HCT116 (cell line): ENCODE results near the gene ARHGAP42. TPM values are rescaled to one million over a fixed set of nuclear protein-coding genes. Genes with fewer than 3 reads are reported as not detected.
A peak's percentile ranks its signal among the peaks of the same experiment; 100 is the strongest.

Experiments used
- ATAC-seq: fragments of 200-7000 bp; cut with Tn5 transposase; 2 replicates; pipeline ENCODE4 v1.9.1; 2020; ENCODE audit warnings: mild to moderate bottlenecking, moderate library complexity
- BruUV-seq: library from RNA; stranded (reverse); fragments of 400-500 nt; replicated peaks from 2 replicates; lab custom pipeline; 2021; lab: Mats Ljungman, UMichigan
- CTCF ChIA-PET: fragments of 300-600 bp; sonication (Branson Sonifier 250); formaldehyde crosslinking; loops from one replicate; lab custom pipeline; 2021; ENCODE audit warnings: antibody characterized with exemption; lab: Charles Lee
- POLR2A ChIA-PET: fragments of 300-600, 350-600 bp; sonication (Branson Sonifier 250); formaldehyde crosslinking; loops from one replicate; lab custom pipeline; 2021; ENCODE audit warnings: antibody characterized with exemption; lab: Charles Lee
- RAD21 ChIA-PET, 2 experiments: fragments of 300-600 bp; sonication (Branson Sonifier 250); formaldehyde crosslinking; loops; one replicate each; lab custom pipeline; 2023; ENCODE audit warnings: low total read pairs in 2 of 2; ENCODE audit not compliant: uncharacterized antibody in 2 of 2, unreplicated experiment in 2 of 2, low non-redundant PET in 1 of 2; lab: Charles Lee
- DNase-seq: peaks from one replicate; pipeline ENCODE4 v3.0.0-alpha.2; 2010; ENCODE audit warnings: low read depth, low spot score
- H2AFZ ChIP-seq: fragments of 200-600 bp; shearing (Covaris generic), sonication (generic); 2 replicates; pipeline ENCODE4 v1.6.1; 2017; ENCODE audit warnings: low read depth, mixed run types, mixed read lengths, antibody characterized with exemption, low read length; ENCODE audit not compliant: poor library complexity, severe bottlenecking
- H3K27ac ChIP-seq: 2 replicates; pipeline ENCODE4 v1.5.1; 2012; ENCODE audit warnings: low read depth, low read length
- H3K27me3 ChIP-seq: fragments of 200-600 bp; sonication (generic); 2 replicates; pipeline ENCODE4 v1.6.1; 2016; ENCODE audit warnings: mixed run types, low read length, mixed read lengths; ENCODE audit not compliant: insufficient read depth
- H3K36me3 ChIP-seq, 2 experiments: fragments of 200-500 bp in 1 of 2; fragments of 200-600 bp in 1 of 2; sonication (Bioruptor generic) in 1 of 2; sonication (generic) in 1 of 2; 2 replicates each; pipeline versions ENCODE4 v1.5.1 to v1.6.1; 2014 to 2016; ENCODE audit warnings: low read length in 2 of 2, inconsistent platforms in 1 of 2, mixed read lengths in 1 of 2, mixed run types in 1 of 2; ENCODE audit not compliant: insufficient read depth in 2 of 2, control insufficient read depth in 1 of 2
- H3K4me1 ChIP-seq, 2 experiments: fragments of 200-600 bp in 1 of 2; sonication (generic) in 1 of 2; 2 replicates each; pipeline versions ENCODE4 v1.5.1 to v1.6.1; 2012 to 2017; ENCODE audit warnings: low read length in 2 of 2, inconsistent platforms in 1 of 2, mild to moderate bottlenecking in 1 of 2, mixed read lengths in 1 of 2, mixed run types in 1 of 2, moderate library complexity in 1 of 2; ENCODE audit not compliant: insufficient read depth in 2 of 2, control insufficient read depth in 1 of 2
- H3K4me2 ChIP-seq: fragments of 200-600 bp; sonication (generic); 2 replicates; pipeline ENCODE4 v1.6.1; 2017; ENCODE audit warnings: mixed run types, low read length, mixed read lengths
- H3K4me3 ChIP-seq, 2 experiments: fragments of 200-600 bp in 1 of 2; sonication (generic) in 1 of 2; replicated peaks in 1 of 2; 2 replicates each; pipeline ENCODE4 v1.5.1; 2011 to 2016; ENCODE audit warnings: low read length in 2 of 2, control low read depth in 1 of 2, low read depth in 1 of 2, mild to moderate bottlenecking in 1 of 2, mixed read lengths in 1 of 2, mixed run types in 1 of 2
- H3K79me2 ChIP-seq: fragments of 200-600 bp; sonication (generic); 2 replicates; pipeline ENCODE4 v1.6.1; 2017; ENCODE audit warnings: mild to moderate bottlenecking, mixed run types, low read length, moderate library complexity, mixed read lengths; ENCODE audit not compliant: insufficient read depth
- H3K9ac ChIP-seq: fragments of 200-600 bp; sonication (generic); 2 replicates; pipeline ENCODE4 v1.6.1; 2016; ENCODE audit warnings: low read length, mixed read lengths
- H3K9me2 ChIP-seq: fragments of 200-600 bp; sonication (generic), shearing (Covaris generic); 2 replicates; pipeline ENCODE4 v1.6.1; 2017; ENCODE audit warnings: mixed run types, mild to moderate bottlenecking, moderate library complexity; ENCODE audit not compliant: insufficient read depth
- H3K9me3 ChIP-seq, 2 experiments: fragments of 200-500 bp in 1 of 2; fragments of 200-600 bp in 1 of 2; sonication (Bioruptor generic) in 1 of 2; sonication (generic) in 1 of 2; 2 replicates each; pipeline ENCODE4 v1.6.1; 2014 to 2017; ENCODE audit warnings: low read length in 2 of 2, mixed read lengths in 2 of 2, inconsistent platforms in 1 of 2, low read depth in 1 of 2, mild to moderate bottlenecking in 1 of 2, mixed run types in 1 of 2, moderate library complexity in 1 of 2; ENCODE audit not compliant: control insufficient read depth in 1 of 2, insufficient read depth in 1 of 2
- H4K20me1 ChIP-seq: fragments of 200-600 bp; sonication (generic), shearing (Covaris generic); 2 replicates; pipeline ENCODE4 v1.6.1; 2017; ENCODE audit warnings: mixed run types, mild to moderate bottlenecking, moderate library complexity; ENCODE audit not compliant: insufficient read depth
- CBX3 ChIP-seq: IDR thresholded peaks from 2 replicates; pipeline ENCODE4 v1.6.1; 2012; ENCODE audit warnings: low read depth
- CEBPB ChIP-seq: IDR thresholded peaks from 2 replicates; pipeline ENCODE4 v1.6.1; 2012; ENCODE audit warnings: low read depth
- ELF1 ChIP-seq: IDR thresholded peaks from 2 replicates; pipeline ENCODE4 v1.6.1; 2012; ENCODE audit warnings: low read depth, borderline replicate concordance
- EZH2phosphoT487 ChIP-seq: fragments of 200-600 bp; IDR thresholded peaks from 2 replicates; pipeline ENCODE4 v1.6.1; 2018; ENCODE audit warnings: antibody characterized with exemption, borderline replicate concordance
- JUND ChIP-seq: IDR thresholded peaks from 2 replicates; pipeline ENCODE4 v1.6.1; 2012
- REST ChIP-seq: IDR thresholded peaks from 2 replicates; pipeline ENCODE4 v1.6.1; 2012; ENCODE audit warnings: low read depth
- SP1 ChIP-seq: IDR thresholded peaks from 2 replicates; pipeline ENCODE4 v1.6.1; 2012; ENCODE audit warnings: low read depth
- YY1 ChIP-seq: IDR thresholded peaks from 2 replicates; pipeline ENCODE4 v1.6.1; 2011; ENCODE audit warnings: low read length, low read depth, moderate library complexity, mild to moderate bottlenecking; ENCODE audit not compliant: insufficient replicate concordance; ENCODE audit errors: extremely low read depth
- ZBTB33 ChIP-seq: IDR thresholded peaks from 2 replicates; pipeline ENCODE4 v1.6.1; 2011; ENCODE audit warnings: mild to moderate bottlenecking, low read length, moderate library complexity; ENCODE audit not compliant: insufficient replicate concordance; ENCODE audit errors: extremely low read depth
- ZFX ChIP-seq: fragments of 450-650 bp; IDR thresholded peaks from 2 replicates; pipeline ENCODE4 v1.6.1; 2017
- ZNF274 ChIP-seq: fragments of 200-500 bp; sonication (Bioruptor generic); IDR thresholded peaks from 2 replicates; pipeline ENCODE4 v1.6.1; 2014; ENCODE audit warnings: mild to moderate bottlenecking, low read depth, low read length, inconsistent platforms
- intact Hi-C: fragments of 100-400 bp; cut with micrococcal nuclease; formaldehyde crosslinking; loops from 2 replicates; pipeline ENCODE4 v1.10.0; 2022
- total RNA-seq: library from RNA; stranded (reverse); gene quantifications from one replicate; pipeline ENCODE4 v1.2.1, GENCODE V29; 2021; ENCODE audit not compliant: unreplicated experiment

ARHGAP42 gene
- total RNA-seq, 1 experiment from 2014 or later, result 12.3 TPM

- no peaks in the 10 kb centered on the region for H4K20me1 ChIP-seq
- no peaks in the 10 kb centered on the region for H3K9me3 ChIP-seq
- no peaks in the 10 kb centered on the region for H3K36me3 ChIP-seq
- ChIA-PET RAD21 (no interaction called here), POLR2A (no interaction called here), CTCF (interaction anchor here (0.9 kb wide), 1 partner anchor 87 kb away, joined by 4 read pairs; no protein-coding TSS in a partner anchor)
- peaks cover 8 to 47% of the 10 kb centered on the region in 2 experiments; a peak in 3 of 4 replicates for H3K4me1 ChIP-seq
- H3K9ac ChIP-seq, result no peak overlapping the region
- TF ChIP-seq JUND, result no peak
- no peak for TF ChIP-seq EZH2phosphoT487
- no peak for TF ChIP-seq YY1
- no peak for TF ChIP-seq ZBTB33
- TF ChIP-seq ELF1, result no peak
- no peak for TF ChIP-seq CBX3
- no peak for TF ChIP-seq SP1
- no peak for TF ChIP-seq ZFX
- no peak for TF ChIP-seq REST
- no peak for TF ChIP-seq CEBPB
- TF ChIP-seq ZNF274, result no peak
- ATAC-seq (no peak), DNase-seq (no peak)
- no peaks in the 10 kb centered on the region for H3K9me2 ChIP-seq
- H2AFZ ChIP-seq, result no peak overlapping the region
- intact Hi-C loops, result loop anchor here (5.0 kb wide), 1 partner anchor 53 kb away; no protein-coding TSS in a partner anchor
- no peak overlapping the region for H3K27ac ChIP-seq
- BruUV-seq, result no TSS peak
- H3K27me3 ChIP-seq, result no peaks in the 10 kb centered on the region
- peak overlapping the region; percentile 69; the same call in 1 of the 2 replicates for H3K4me2 ChIP-seq
- H3K79me2 ChIP-seq, result peaks cover 60% of the 10 kb centered on the region
- no peak overlapping the region for H3K4me3 ChIP-seq
These were observed 2.1 kb downstream of the ARHGAP42 start for GRCh38 chr11:100689141-100689540.
